ENCODE measurements around the gene GAN.

The GAN gene

DNA sequence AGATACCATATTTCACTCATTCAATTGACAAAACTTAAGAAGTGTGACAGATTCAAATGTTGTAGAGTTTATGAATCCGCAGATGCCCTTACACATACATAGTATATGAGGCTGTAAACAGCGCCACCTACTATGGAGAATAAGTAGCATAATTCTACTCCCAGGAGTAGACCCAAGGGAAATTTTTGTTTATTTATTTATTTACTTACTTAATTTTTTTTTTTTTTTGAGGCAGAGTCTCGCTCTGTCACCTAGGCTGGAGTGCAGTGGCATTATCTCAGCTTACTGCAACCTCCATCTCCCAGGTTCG is 35.5 kb downstream of the GAN start:
- no peak for DNase-seq (ENCODE audit: low read depth in 4 of 4, low spot score in 1 of 4)

DNA sequence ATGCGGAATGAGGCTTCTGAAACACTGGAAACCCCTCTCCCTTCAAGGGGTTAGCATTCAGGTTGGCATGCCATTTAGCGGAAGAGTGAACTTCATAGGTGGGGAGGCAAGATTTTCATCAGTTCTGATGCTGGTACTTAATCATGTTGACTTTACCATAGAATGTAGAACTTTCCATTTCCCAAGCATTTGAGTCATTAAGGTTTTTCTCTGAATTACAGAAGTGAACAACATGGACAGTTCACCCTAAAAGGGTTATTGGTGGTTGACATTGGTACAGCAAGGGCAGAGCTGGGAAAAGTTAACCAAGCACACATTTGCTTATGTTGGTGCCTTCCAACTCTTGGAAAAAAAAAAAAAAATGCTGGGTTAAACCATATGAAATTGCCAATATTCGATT is 39.1 kb downstream of the GAN start:
- DNase-seq (ENCODE audit: low read depth in 4 of 4, low spot score in 1 of 4), result no peak

GRCh38 chr16:81357711-81358260 is 43.0 kb downstream of the GAN start:
- DNase-seq (ENCODE audit: low read depth in 4 of 4, low spot score in 1 of 4), result no peak

GRCh38 chr16:81358860-81359259 is 44.1 kb downstream of the GAN start:
- no peak for DNase-seq (ENCODE audit: low read depth in 4 of 4, low spot score in 1 of 4)

- DNase-seq (ENCODE audit: low read depth in 4 of 4, low spot score in 1 of 4), result no peak
Measured at GRCh38 chr16:81360135-81360534, 45.4 kb downstream of the GAN start.

GRCh38 chr16:81365731-81366130 is 51.0 kb downstream of the GAN start:
- no peak for DNase-seq (ENCODE audit: low read depth in 4 of 4, low spot score in 1 of 4)

DNA sequence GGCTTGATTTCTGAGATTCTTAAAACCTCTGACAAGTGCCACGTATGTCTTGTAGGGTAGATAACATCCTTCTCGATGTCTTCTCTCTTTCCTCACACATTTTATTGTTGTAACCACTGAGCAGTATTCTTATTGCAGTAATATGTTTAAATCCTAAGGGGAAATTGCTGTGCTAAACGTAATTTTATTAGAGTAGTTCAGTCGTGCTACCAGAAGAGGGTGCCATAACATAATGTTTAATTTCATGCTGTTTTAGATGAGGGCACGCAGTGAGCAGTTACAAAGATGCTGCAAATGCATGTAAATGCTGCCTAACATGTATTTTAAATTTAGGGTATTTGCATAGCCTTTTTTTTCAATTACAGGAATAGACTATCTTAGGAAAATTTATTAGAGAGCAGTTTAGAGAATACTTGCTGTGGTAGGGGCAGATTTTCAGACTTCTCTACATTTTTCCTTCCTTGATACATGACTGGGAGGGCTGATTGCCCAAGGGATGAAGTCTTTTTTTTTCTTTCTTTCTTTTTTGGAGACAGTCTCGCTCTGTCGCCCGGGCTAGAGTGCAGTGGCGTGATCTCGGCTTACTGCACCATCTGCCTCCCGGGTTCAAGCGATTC is 51.7 kb downstream of the GAN start:
- DNase-seq (ENCODE audit: low read depth in 4 of 4, low spot score in 1 of 4), result no peak

DNA sequence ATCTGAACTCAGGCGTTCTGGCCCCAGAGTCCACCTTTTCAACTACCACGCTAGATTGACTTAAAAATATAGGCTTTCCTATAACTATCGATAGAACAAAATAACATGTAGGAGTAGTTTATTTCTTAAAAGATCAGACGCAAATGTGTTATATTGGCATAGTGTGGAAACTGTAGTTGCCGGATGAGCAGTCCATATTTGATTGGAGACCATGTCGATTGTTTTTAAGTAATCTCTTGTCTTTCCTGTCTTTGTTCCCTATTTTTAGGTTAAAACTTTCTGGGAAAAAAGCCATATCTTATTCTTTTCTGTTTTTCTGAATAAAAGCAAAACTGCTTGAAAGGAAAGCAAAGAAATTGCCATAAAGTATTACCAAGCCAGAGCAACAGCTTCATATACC is 53.1 kb downstream of the GAN start:
- DNase-seq (ENCODE audit: low read depth in 4 of 4, low spot score in 1 of 4), result no peak

DNA sequence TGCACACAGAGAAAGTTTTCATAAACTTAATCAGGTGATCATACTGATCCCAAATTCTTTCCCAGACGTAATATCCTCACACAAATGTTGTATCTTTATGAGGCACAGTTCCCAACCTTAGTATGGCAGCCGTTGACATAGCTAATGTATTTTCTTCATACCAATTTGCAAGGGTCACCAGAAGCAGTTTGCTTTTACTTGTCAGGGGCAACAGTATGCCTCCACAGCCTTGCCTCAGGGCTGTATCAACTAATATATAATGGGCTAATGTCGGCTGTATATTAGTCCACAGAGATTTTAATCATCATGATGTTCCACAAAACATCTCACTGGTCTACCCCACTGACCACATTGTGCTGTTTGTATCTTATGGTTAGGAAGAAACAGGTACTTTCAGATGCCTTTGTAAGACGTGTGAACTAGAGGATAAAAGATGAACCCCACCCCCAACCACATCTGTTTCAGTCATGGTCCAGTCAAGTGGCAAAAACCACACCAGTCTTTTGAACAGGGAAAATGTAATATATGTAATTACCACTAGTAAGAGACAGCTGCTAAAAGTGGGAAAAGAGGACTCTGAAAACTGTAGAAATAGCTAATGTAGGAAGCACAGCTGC is 55.2 kb downstream of the GAN start:
- no peak for DNase-seq (ENCODE audit: low read depth in 4 of 4, low spot score in 1 of 4)

- no peak for DNase-seq (ENCODE audit: low read depth in 4 of 4, low spot score in 1 of 4)
Measured at GRCh38 chr16:81371106-81371505, 56.3 kb downstream of the GAN start.

DNA sequence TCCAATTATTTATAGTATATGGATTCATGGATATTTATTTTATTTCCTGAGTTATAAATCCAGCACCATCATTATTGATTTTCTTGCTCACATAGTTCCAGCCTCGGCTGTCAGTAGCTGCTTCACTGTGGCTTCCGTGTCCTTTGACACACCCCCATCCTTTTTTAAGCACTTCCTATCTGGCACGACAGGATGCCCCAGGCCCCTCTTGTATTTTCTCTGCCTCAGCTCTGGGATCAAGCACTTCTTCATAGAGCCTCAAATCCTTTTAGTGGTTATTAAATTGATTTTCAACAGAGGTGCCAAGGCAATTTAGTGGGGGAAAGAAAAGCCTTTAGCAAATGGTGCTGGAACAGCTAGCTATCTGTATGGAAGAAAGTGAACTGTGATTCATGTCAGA is 59.8 kb downstream of the GAN start:
- DNase-seq (ENCODE audit: low read depth in 4 of 4, low spot score in 1 of 4), result no peak

- peak in 3 of 4 experiments; percentile 2 to 17 (median 8) for DNase-seq (ENCODE audit: low read depth in 4 of 4, low spot score in 1 of 4)
Measured at GRCh38 chr16:81376880-81377279, 62.1 kb downstream of the GAN start.

DNA sequence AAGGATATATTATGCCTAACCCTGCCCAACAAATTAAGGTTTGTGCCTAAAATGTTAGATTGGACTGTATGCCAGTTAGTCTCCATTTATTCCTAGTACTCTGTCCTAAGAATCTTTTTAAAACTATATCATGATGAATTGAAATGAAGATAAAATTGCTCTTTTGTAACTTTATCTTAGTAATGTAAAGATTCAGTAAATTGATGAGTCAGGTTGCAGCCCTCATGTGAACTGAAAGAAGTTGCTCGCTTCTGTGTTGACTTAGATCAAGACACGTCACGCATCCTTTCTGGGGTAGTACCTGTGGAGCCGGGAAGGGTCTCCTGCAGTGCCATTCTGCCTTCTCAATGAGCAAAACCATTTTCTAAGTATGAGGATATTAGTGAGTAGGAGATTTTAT is 63.3 kb downstream of the GAN start:
- no peak for DNase-seq (ENCODE audit: low read depth in 4 of 4, low spot score in 1 of 4)

- DNase-seq (ENCODE audit: low read depth in 4 of 4, low spot score in 1 of 4), result no peak
Measured at GRCh38 chr16:81380932-81381331, 66.2 kb downstream of the GAN start.

- DNase-seq (ENCODE audit: low read depth in 4 of 4, low spot score in 1 of 4), result no peak
Measured at GRCh38 chr16:81384006-81384405, 69.2 kb downstream of the GAN start.

DNA sequence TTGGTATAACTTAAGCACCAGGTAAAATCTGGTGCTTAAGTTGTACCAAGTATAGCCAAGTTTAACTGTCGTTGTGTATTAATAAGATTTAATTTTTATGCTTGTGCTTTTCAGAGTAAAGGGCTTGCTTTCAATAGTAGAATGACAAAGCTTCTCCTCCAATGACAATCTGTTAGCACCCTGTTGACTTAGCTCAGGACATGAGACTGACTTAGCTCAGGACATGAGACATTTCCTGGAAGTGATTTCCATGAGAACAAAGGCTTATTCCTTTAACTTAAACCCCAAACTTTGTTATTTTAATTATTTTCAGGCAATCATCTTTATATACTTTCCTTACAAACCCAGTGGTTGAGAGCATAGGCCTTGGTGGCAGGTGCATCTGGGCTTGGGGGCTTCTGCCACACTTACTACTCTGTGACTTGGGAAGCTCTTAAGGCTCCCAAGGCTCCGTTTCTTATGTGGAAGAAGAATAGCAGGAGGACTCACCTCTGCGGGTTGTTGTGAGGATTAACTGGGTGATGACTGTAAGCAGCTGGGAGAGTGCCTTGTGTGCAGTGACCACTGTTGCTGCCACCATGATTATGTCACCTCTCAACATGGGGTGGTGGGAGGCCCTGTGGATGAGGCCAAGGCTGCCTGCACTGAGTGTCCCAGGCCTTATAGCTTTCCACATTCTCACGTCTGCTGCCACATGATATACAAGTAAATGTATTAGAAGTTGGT is 70.4 kb downstream of the GAN start:
- DNase-seq (ENCODE audit: low read depth in 4 of 4, low spot score in 1 of 4), result no peak

DNA sequence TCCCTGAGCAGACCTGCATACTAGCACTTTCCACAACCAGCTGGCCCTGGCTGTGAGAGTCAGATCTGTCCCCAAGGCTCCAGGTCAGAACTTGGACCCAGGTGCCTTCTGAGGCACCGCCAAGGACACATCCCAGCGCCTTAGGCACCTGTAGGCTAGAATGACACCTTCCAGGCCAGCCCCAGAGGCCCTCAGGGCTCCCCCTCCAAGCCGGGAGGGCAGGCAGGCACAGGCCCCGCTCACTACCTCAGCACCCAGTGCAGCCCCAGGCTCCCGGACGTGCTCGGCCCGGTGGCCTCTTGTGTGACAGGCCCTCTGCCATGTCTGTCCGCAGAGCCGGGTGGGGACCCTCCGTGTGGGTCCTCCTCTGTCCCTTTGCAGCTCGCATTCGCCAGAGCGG is 73.6 kb downstream of the GAN start:
- DNase-seq (ENCODE audit: low read depth in 4 of 4, low spot score in 1 of 4), result no peak

- DNase-seq (ENCODE audit: low read depth in 4 of 4, low spot score in 1 of 4), result no peak
Measured at GRCh38 chr16:81390840-81391239, 76.1 kb downstream of the GAN start.

- no peak for DNase-seq (ENCODE audit: low read depth in 4 of 4, low spot score in 1 of 4)
Measured at GRCh38 chr16:81392011-81392410, 77.2 kb downstream of the GAN start.

DNA sequence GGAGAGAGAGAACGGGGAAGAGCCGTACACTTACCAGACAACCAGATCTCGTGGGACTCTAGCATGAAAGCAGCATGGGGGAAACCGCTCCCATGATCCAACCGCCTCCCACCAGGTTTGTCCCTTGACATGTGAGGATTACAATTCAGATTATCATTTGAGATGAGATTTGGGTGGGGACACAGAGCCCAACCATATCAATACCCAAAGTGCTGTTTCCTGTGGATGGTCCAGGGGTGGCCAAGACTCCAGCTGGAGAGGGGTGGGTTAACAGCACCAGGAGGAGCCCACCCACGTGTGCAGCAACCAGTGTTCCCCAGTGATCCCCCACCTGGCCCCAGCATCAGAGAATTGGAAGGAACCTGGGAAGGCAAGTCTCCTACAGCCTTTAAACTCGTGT is 79.7 kb downstream of the GAN start:
- no peak for DNase-seq (ENCODE audit: low read depth in 4 of 4, low spot score in 1 of 4)

DNA sequence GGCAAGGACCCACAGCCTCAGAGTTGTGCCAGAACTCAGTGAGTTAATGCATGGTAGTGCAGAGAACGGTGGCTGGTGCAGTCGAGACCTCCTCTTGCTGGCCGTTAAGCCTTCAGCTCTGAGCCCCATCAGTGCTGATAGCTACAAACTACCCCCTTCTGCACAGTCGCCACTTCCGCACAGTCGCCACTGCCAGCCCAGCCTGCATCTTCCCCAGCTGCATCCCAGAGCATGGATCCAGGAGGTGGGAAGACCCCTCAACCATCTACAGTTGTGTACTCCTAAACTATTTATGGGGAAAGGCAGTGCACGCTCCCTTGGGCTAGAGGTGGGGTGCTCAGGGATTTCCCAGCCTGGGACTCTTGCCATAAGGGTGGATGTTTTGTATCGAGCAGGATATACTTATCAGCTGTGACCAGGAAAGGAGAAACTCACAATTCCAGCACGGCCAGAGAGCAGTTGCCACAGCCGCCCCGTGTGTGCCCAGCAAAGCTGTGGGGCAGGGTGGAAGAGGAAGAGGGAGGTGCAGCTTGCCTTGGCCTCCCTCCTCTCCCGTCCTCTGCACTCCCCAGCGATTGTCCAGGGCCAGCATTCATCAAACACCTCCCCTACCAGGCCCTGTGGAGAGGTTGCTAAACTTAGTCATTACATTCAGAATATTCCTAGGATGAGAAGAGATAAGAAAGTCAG is 80.3 kb downstream of the GAN start:
- no peak for DNase-seq (ENCODE audit: low read depth in 4 of 4, low spot score in 1 of 4)
